ENCODE data around the gene ATG4A.

GRCh38 chrX:108199041-108199440 is 107.5 kb downstream of the ATG4A start:
- TF ChIP-seq TEAD4 (IDR thresholded peaks at IDR 0.05; ENCODE audit: borderline replicate concordance, insufficient read depth) (no peak), CHD2 (IDR thresholded peaks at IDR 0.05; ENCODE audit: low read length, partially characterized antibody) (no peak), EZH2phosphoT487 (IDR thresholded peaks at IDR 0.05; ENCODE audit: borderline replicate concordance, low read depth) (no peak), CTCF (IDR thresholded peaks at IDR 0.05) (no peak), FOXM1 (IDR thresholded peaks at IDR 0.05; ENCODE audit: low read depth) (no peak), POLR2AphosphoS5 (IDR thresholded peaks at IDR 0.05; ENCODE audit: low read depth, low read length) (no peak)
